H1 (cell line): ENCODE results near the gene NBAS. TPM values are rescaled to one million over a fixed set of nuclear protein-coding genes. Genes with fewer than 3 reads are reported as not detected.

ENCODE experiments used
- CTCF ChIA-PET: fragments of 300-600 bp; sonication (Branson Sonifier 250); formaldehyde crosslinking; loops from one replicate; lab custom pipeline; 2021; ENCODE audit not compliant: partially characterized antibody; lab: Charles Lee
- POLR2A ChIA-PET: fragments of 300-600 bp; sonication (Branson Sonifier 250); formaldehyde crosslinking; loops from one replicate; lab custom pipeline; 2021; ENCODE audit warnings: inconsistent platforms; ENCODE audit not compliant: partially characterized antibody; lab: Charles Lee
- DNase-seq, 2 experiments: peaks; one replicate each; pipeline versions ENCODE4 v3.0.0 to v3.0.0-alpha.2; 2010 to 2022; ENCODE audit warnings: low spot score in 2 of 2, low read depth in 1 of 2, mixed read lengths in 1 of 2
- FAIRE-seq: peaks from 2 replicates; lab custom pipeline; 2011; peaks lifted over from hg19 to GRCh38; lab: Jason Lieb, UNC
- H2AFZ ChIP-seq: 2 replicates; pipeline ENCODE4 v1.8.1; 2012; ENCODE audit warnings: low read length, inconsistent platforms
- H2AK5ac ChIP-seq: 2 replicates; pipeline ENCODE4 v1.6.1; 2013; ENCODE audit warnings: low read depth, low read length
- H2BK120ac ChIP-seq: replicated peaks from 2 replicates; pipeline ENCODE3; 2013; ENCODE audit warnings: low read depth, low read length, inconsistent platforms
- H2BK12ac ChIP-seq: 2 replicates; pipeline ENCODE4 v1.6.1; 2013; ENCODE audit warnings: low read depth, low read length
- H2BK15ac ChIP-seq: 2 replicates; pipeline ENCODE4 v1.6.1; 2013; ENCODE audit warnings: low read length
- H2BK20ac ChIP-seq: 2 replicates; pipeline ENCODE4 v1.6.1; 2013; ENCODE audit warnings: low read length
- H2BK5ac ChIP-seq: 2 replicates; pipeline ENCODE4 v1.6.1; 2013; ENCODE audit warnings: low read depth, low read length
- H3K14ac ChIP-seq: 2 replicates; pipeline ENCODE4 v1.6.1; 2013; ENCODE audit warnings: inconsistent platforms; ENCODE audit not compliant: insufficient read length
- H3K18ac ChIP-seq: 2 replicates; pipeline ENCODE4 v1.6.1; 2013; ENCODE audit warnings: low read length; ENCODE audit errors: extremely low read depth
- H3K23ac ChIP-seq: 2 replicates; pipeline ENCODE4 v1.6.1; 2013; ENCODE audit warnings: inconsistent platforms; ENCODE audit not compliant: insufficient read length
- H3K23me2 ChIP-seq: 2 replicates; pipeline ENCODE4 v1.6.1; 2013; ENCODE audit warnings: low read depth, low read length
- H3K27ac ChIP-seq: 2 replicates; pipeline ENCODE4 v1.6.1; 2011; ENCODE audit warnings: low read depth, low read length, inconsistent platforms
- H3K27me3 ChIP-seq, 4 experiments: replicated peaks in 1 of 4; 1 replicate in 1 of 4; 2 replicates in 3 of 4; pipeline versions ENCODE4 v1.6.1 to v1.8.1; 2011 to 2013; ENCODE audit warnings: low read length in 3 of 4, mild to moderate bottlenecking in 3 of 4, inconsistent platforms in 2 of 4, mixed read lengths in 2 of 4, moderate library complexity in 1 of 4; ENCODE audit not compliant: control insufficient read depth in 3 of 4, insufficient read depth in 3 of 4; ENCODE audit errors: extremely low read depth in 1 of 4
- H3K36me3 ChIP-seq, 4 experiments: 2 replicates each; pipeline versions ENCODE4 v1.6.1 to v1.8.1; 2011 to 2013; ENCODE audit warnings: mild to moderate bottlenecking in 4 of 4, low read length in 3 of 4, moderate library complexity in 2 of 4, control low read depth in 1 of 4, inconsistent platforms in 1 of 4; ENCODE audit not compliant: insufficient read depth in 4 of 4, control insufficient read depth in 2 of 4
- H3K4ac ChIP-seq: replicated peaks from 2 replicates; pipeline ENCODE3; 2013; ENCODE audit warnings: low read length, low read depth, mixed read lengths, inconsistent platforms; ENCODE audit not compliant: insufficient read length
- H3K4me1 ChIP-seq, 4 experiments: replicated peaks in 1 of 4; 1 replicate in 1 of 4; 2 replicates in 3 of 4; pipeline versions ENCODE4 v1.6.1 to v1.8.1; 2011 to 2013; ENCODE audit warnings: low read length in 3 of 4, inconsistent platforms in 2 of 4, mixed read lengths in 1 of 4; ENCODE audit not compliant: insufficient read depth in 4 of 4, control insufficient read depth in 3 of 4
- H3K4me2 ChIP-seq, 2 experiments: 2 replicates each; pipeline versions ENCODE4 v1.6.1 to v1.8.1; 2011 to 2013; ENCODE audit warnings: low read depth in 2 of 2, low read length in 2 of 2, control low read depth in 1 of 2, inconsistent platforms in 1 of 2, mild to moderate bottlenecking in 1 of 2; ENCODE audit not compliant: insufficient read depth in 1 of 2
- H3K4me3 ChIP-seq, 4 experiments: fragments of 200-600, 300-600 bp in 1 of 4; sonication (generic), shearing (Covaris generic), sonication (Bioruptor Twin) in 1 of 4; 2 replicates each; pipeline versions ENCODE4 v1.5.1 to v1.8.1; 2011 to 2016; ENCODE audit warnings: low read length in 4 of 4, low read depth in 3 of 4, control low read depth in 2 of 4, inconsistent platforms in 2 of 4, mild to moderate bottlenecking in 2 of 4, mixed read lengths in 1 of 4, moderate library complexity in 1 of 4; ENCODE audit not compliant: insufficient read depth in 2 of 4; ENCODE audit errors: extremely low read depth in 1 of 4
- H3K56ac ChIP-seq: replicated peaks from 2 replicates; pipeline ENCODE3; 2013; ENCODE audit warnings: low read depth, mild to moderate bottlenecking, mixed read lengths, low read length, inconsistent platforms; ENCODE audit not compliant: insufficient read length
- H3K79me1 ChIP-seq: 2 replicates; pipeline ENCODE4 v1.6.1; 2013; ENCODE audit warnings: low read depth, low read length, control low read depth
- H3K79me2 ChIP-seq, 2 experiments: 2 replicates each; pipeline versions ENCODE4 v1.6.1 to v1.8.1; 2012 to 2013; ENCODE audit warnings: low read length in 2 of 2, mild to moderate bottlenecking in 2 of 2, inconsistent platforms in 1 of 2; ENCODE audit not compliant: insufficient read depth in 2 of 2, control insufficient read depth in 1 of 2
- H3K9ac ChIP-seq, 4 experiments: replicated peaks in 1 of 4; 1 replicate in 1 of 4; 2 replicates in 3 of 4; pipeline versions ENCODE4 v1.6.1 to v1.8.1; 2011 to 2013; ENCODE audit warnings: low read depth in 3 of 4, low read length in 3 of 4, control low read depth in 2 of 4, mild to moderate bottlenecking in 2 of 4, moderate library complexity in 2 of 4, inconsistent platforms in 1 of 4; ENCODE audit errors: extremely low read depth in 1 of 4
- H3K9me3 ChIP-seq, 2 experiments: 2 replicates each; pipeline versions ENCODE4 v1.6.1 to v1.8.1; 2012 to 2013; ENCODE audit warnings: mild to moderate bottlenecking in 2 of 2, moderate library complexity in 2 of 2, control low read depth in 1 of 2, inconsistent platforms in 1 of 2, low read depth in 1 of 2, low read length in 1 of 2, mixed read lengths in 1 of 2; ENCODE audit not compliant: insufficient read depth in 2 of 2
- H4K20me1 ChIP-seq, 2 experiments: replicated peaks in 1 of 2; 2 replicates each; pipeline versions ENCODE3 to v1.8.1; 2011 to 2013; ENCODE audit warnings: inconsistent platforms in 2 of 2, low read length in 2 of 2, mild to moderate bottlenecking in 1 of 2; ENCODE audit not compliant: insufficient read depth in 2 of 2, control insufficient read depth in 1 of 2
- H4K5ac ChIP-seq: 2 replicates; pipeline ENCODE4 v1.6.1; 2013; ENCODE audit warnings: low read length, low read depth, mixed read lengths, inconsistent platforms; ENCODE audit not compliant: insufficient read length
- H4K8ac ChIP-seq: 2 replicates; pipeline ENCODE4 v1.8.0; 2013; ENCODE audit warnings: mild to moderate bottlenecking, moderate library complexity, low read length, inconsistent platforms; ENCODE audit not compliant: insufficient read depth; ENCODE audit errors: extremely low read depth
- H4K91ac ChIP-seq: replicated peaks from 2 replicates; pipeline ENCODE3; 2013; ENCODE audit warnings: low read length, mixed read lengths, inconsistent platforms; ENCODE audit not compliant: insufficient read length
- EGR1 ChIP-seq: IDR thresholded peaks from 2 replicates; pipeline ENCODE4 v1.6.1; 2011; ENCODE audit warnings: low read depth, low read length, borderline replicate concordance
- MAX ChIP-seq: IDR thresholded peaks from 2 replicates; pipeline ENCODE4 v1.6.1; 2012; ENCODE audit warnings: inconsistent platforms
- SIRT6 ChIP-seq: IDR thresholded peaks from one replicate; pipeline ENCODE4 v1.7.1; 2012; ENCODE audit warnings: low read length, inconsistent platforms
- WGBS, 2 experiments: shearing (Covaris generic) in 1 of 2; methylation state at CpG; one replicate each; pipeline versions ENCODE4 v1.1.6 to v1.1.7; 2013 to 2015; ENCODE audit warnings: low lambda C conversion rate in 2 of 2, mixed read lengths in 2 of 2, inconsistent platforms in 1 of 2, low coverage in 1 of 2, missing lambda C conversion rate in 1 of 2; ENCODE audit not compliant: insufficient replicate concordance in 2 of 2, insufficient coverage in 1 of 2, insufficient read length in 1 of 2; ENCODE audit errors: extremely low coverage in 1 of 2, missing lambda C conversion rate in 1 of 2; 5-methylcytosine and 5-hydroxymethylcytosine counted together
- polyA plus RNA-seq, 7 experiments: library from polyadenylated mRNA; depleted of rRNA in 3 of 7; stranded (reverse) in 5 of 7; unstranded in 2 of 7; fragments of >200 nt in 5 of 7; fragments of 200-250 nt in 2 of 7; gene quantifications; 1 replicate in 5 of 7; 2 replicates in 1 of 7; 4 replicates in 1 of 7; pipeline versions ENCODE4 v1.2.1 to v1.2.3, GENCODE V29; 2011 to 2013; ENCODE audit warnings: missing spikeins in 2 of 7, mixed read lengths in 2 of 7
- total RNA-seq: library from RNA; stranded (reverse); fragmentation: NEBNext Ultra II Directional; extraction: Animal tissue kit (Norgen Biotek cat#: 25700); gene quantifications from 2 replicates; pipeline ENCODE4 v1.2.1, GENCODE V29; 2021

NBAS gene
- total and polyA plus RNA-seq, 2 of the 8 experiments (the other 6 are each of a cell fraction or from before 2014, with no cell fraction given): 19.6 to 34.8 TPM

GRCh38 chr2:15553519-15553918 is 7.6 kb downstream of the NBAS start:
- Histone ChIP-seq H4K5ac (no peak overlapping the region), H3K18ac (no peak overlapping the region), H3K14ac (no peak overlapping the region), H3K23me2 (no peaks in the 10 kb centered on the region), H3K9me3 (no peaks in the 10 kb centered on the region), H3K56ac (no peak overlapping the region), H3K9ac (no peak overlapping the region), H4K8ac (no peak overlapping the region), H3K79me2 (no peaks in the 10 kb centered on the region), H2BK5ac (no peak overlapping the region), H3K79me1 (no peaks in the 10 kb centered on the region), H3K27me3 (no peaks in the 10 kb centered on the region), H3K4me3 (no peak overlapping the region), H2BK15ac (no peak overlapping the region), H4K91ac (no peak overlapping the region), H3K27ac (no peak overlapping the region), H4K20me1 (peaks cover 0 to 1% of the 10 kb centered on the region in 2 experiments), H2BK20ac (no peak overlapping the region), H3K4me2 (no peak overlapping the region), H3K23ac (no peak overlapping the region), H2BK12ac (no peak overlapping the region), H3K4ac (no peak overlapping the region), H2AK5ac (no peak overlapping the region), H3K36me3 (peaks cover 0 to 2% (median 0%) of the 10 kb centered on the region in 4 experiments; a peak in 1 of 8 replicates), H3K4me1 (no peaks in the 10 kb centered on the region), H2BK120ac (no peak overlapping the region), H2AFZ (no peak overlapping the region)
- 44 to 83% methylated on average over 1 of the region's 1 CpG for WGBS, 2 experiments
- TF ChIP-seq MAX (no peak), EGR1 (peak; percentile 46; the same call in 1 of the 2 replicates), SIRT6 (no peak)
- POLR2A ChIA-PET: interaction anchor here (1.0 kb wide), 1 partner anchor 36 kb away, joined by 5 read pairs; no protein-coding TSS in a partner anchor
- FAIRE-seq (no peak), DNase-seq (no peak)
- CTCF ChIA-PET: interaction anchor here (0.9 kb wide), 1 partner anchor 338 kb away, joined by 3 read pairs; no protein-coding TSS in a partner anchor
